KOPT-K1 (cell line): ENCODE data around the gene GNG7.
"Not testable (repeated sequence)": the region's sequence is repeated elsewhere in the genome, so short reads cannot be mapped to it uniquely, and the experiment has no call there.

ENCODE experiments used
- H3K27ac ChIP-seq: fragments of 200-600 bp; sonication (generic); 2 replicates; pipeline ENCODE4 v1.5.1; 2016; ENCODE audit warnings: antibody characterized with exemption, mild to moderate bottlenecking, low read depth, low read length; ENCODE audit not compliant: poor library complexity, severe bottlenecking
- H3K36me3 ChIP-seq: fragments of 200-600 bp; sonication (generic); 2 replicates; pipeline ENCODE4 v1.5.1; 2017; ENCODE audit warnings: antibody characterized with exemption, mild to moderate bottlenecking, low read length, moderate library complexity; ENCODE audit not compliant: insufficient read depth
- H3K9me3 ChIP-seq: fragments of 200-600 bp; sonication (generic); 2 replicates; pipeline ENCODE4 v1.5.1; 2017; ENCODE audit warnings: antibody characterized with exemption, low read length, mild to moderate bottlenecking; ENCODE audit not compliant: insufficient read depth, poor library complexity, severe bottlenecking

Gene GNG7

DNA sequence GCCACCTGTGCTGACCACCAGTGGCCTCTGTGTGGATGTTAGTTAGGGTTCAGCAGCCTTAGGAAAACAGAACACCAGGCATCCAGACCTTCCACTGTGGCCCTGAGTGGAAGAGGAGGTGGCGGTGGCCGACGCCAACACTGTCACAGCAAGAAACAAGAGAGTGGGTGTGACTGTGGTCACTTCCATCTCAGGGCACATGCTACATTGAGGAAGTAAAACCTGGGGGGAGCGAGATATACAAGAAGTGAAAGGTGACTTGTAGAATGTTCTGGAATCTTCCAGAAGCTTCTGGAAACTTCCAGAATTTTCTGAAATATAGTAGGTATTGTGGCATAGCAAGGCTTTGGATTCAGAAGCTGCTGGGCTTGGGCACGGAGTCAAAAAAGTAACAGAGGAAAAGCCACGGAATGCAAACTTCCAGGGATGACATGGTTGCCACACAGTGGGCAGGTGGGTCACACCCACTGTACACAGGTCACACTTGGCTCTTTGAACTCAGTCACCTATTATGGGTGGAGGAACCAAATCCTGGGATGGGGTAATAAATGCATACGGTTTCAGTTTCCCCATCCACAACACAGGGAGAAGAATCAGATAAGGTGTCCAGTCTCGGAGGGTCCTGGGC, 24.3 kb downstream of the GNG7 start:
- H3K9me3 ChIP-seq, result no peaks in the 10 kb centered on the region
- no peaks in the 10 kb centered on the region for H3K36me3 ChIP-seq
- H3K27ac ChIP-seq, result no peak overlapping the region

DNA sequence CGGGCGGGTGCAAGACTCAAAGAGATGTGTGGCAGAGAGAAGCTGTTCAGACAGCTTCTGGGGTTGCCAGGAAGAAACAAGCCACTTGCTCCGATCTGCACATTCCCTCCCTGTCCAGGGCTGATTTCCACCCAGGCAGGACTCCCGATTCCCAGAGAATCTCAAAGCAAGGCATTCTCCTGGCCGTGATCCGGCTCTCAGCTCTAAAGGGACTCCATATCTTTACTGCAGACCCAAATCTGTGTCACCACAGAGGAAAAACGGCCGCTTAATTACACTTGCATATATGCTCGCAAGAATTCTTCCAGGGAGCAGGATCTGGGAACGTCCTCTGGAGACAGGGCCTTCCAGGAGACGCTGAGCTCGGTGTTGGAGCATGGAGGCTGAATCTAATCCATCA, 25.7 kb downstream of the GNG7 start:
- H3K9me3 ChIP-seq, result no peaks in the 10 kb centered on the region
- no peak overlapping the region for H3K27ac ChIP-seq
- H3K36me3 ChIP-seq, result no peaks in the 10 kb centered on the region

DNA sequence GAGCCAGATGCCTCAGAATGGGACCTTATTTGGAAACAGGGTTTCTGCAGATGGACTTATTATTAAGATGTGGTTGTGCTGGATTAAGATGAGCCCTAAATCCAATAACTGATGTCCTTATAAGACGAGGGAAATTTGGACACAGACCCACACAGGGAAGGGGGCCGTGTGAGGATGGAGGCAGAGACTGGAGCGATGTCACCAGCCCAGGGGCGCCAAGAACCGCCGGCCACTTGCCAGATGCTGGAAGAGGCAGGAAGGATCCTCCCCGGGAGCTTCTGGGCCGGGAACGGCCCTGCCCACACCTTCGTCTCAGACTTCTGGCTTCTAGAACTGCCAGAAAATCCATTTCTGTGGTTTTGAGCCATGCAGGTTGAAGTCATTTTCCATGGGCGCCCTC, 26.6 kb downstream of the GNG7 start:
- no peaks in the 10 kb centered on the region for H3K9me3 ChIP-seq
- H3K36me3 ChIP-seq, result no peaks in the 10 kb centered on the region
- H3K27ac ChIP-seq, result no peak overlapping the region

DNA sequence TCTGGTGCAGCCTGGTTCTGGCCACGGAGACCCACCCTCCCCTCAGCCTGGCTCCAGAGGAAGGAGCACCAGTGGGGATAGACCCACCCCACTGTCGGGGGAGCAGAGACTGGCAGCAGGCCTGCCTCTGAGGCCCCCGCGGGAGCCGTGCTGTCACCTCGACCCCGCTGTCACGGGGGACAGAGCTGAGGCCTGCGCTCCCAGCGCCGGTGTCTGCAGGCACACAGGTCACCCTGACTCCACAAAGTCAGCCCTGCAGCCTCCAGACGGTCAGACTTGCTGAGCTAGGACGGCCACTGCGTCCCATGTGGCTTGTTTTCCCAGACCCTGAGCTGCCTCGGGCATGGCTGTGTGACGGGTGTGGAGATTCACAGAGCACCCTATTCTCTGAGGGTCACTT, 32.3 kb downstream of the GNG7 start:
- H3K36me3 ChIP-seq, result no peaks in the 10 kb centered on the region
- no peak overlapping the region for H3K27ac ChIP-seq
- H3K9me3 ChIP-seq, result no peaks in the 10 kb centered on the region

DNA sequence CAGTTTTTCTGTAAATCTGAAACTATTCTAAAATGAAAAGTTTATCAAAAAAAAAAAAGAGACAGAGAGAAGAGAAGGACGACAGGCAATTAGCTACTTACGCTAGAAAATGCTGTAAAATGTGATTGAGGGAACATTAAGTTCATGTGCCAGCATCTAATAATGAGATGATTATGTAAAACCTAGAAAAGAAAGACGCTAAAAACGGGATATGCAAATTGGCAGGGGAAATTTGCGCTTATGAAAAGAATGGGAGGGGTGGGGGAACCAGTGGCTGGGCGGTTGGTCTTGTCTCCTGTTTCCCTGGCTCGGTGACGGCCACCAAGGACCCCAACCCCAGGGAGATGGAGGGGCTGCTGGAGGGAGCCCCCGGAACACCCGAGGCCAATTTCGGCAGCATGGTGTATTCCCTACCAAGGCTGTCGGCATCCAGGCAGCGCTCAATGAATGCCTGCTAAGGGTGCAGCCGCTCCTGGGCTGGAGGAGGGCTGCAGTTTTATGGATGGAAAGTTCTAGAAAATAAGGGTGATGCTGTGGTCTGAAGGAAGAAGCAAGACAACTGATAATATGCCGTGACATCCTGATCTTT, 34.2 kb downstream of the GNG7 start:
- no peak overlapping the region for H3K27ac ChIP-seq
- no peaks in the 10 kb centered on the region for H3K9me3 ChIP-seq
- H3K36me3 ChIP-seq, result no peaks in the 10 kb centered on the region

DNA sequence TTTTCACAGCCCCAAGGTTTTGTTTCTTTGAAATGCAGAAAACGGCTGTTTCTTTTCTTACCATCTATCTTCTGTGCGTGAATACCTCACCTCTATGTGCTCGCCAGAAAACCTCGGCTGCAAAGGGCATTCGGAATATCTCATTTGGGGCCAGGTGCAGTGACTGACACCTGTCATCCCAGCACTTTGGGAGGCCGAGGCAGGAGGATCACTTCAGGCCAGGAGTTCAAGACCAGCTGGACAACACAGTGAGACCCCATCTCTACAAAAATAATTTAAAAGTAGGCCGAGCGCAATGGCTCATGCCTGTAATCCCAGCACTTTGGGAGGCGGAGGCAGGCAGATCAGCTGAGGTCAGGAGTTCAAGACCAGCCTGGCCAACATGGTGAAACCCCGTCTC, 35.1 kb downstream of the GNG7 start:
- H3K9me3 ChIP-seq, H3K27ac ChIP-seq, H3K36me3 ChIP-seq: not testable (repeated sequence)

DNA sequence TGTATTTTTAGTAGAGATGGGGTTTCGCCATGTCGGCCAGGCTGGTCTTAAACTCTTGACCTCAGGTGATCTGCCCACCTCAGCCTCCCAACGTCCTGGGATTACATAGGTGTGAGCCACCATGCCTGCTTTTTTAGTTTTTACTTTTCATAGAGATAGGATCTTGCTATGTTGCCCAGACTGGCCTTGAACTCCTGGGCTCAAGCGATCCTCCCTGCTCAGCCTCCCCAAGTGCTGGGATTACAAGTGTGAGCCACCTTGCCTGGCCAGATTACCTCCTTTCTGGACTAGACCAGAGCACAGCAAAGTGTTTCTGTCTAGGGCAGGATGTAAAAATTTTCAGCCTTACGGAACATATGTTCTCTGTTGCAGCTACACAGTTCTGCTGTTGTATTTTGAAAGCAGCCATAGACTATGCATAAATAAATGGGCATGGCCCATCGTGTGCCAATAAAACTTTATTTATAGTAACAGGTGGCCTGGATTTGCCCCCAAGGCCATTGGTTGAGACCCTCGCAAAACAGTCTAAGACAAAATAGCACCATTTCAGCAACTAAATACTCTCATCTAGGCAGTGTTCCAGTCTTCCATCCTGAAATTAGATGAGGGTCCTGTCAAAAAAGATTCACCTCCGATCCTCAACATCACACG, 36.0 kb downstream of the GNG7 start:
- Histone ChIP-seq H3K9me3 (peaks cover 4% of the 10 kb centered on the region), H3K27ac (no peak overlapping the region), H3K36me3 (no peaks in the 10 kb centered on the region)

DNA sequence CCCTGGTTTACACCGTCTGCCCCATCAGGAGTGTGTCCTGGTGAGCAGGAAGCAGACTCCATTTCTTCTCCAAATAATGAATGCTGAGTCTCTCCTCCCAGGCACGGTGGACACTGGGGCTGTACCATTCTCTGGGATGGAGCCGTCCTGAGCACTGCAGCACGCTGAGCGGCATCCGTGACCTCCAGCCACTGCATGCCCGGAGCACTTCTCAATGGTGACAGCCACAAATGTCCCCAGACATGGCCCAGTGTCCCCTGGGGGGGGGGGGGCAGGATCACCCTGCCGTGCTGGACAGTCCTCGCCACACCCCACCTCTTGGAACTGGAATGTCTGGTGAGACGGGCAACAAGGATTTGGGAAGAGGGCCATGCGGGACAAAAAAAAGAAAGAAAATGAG, 37.4 kb downstream of the GNG7 start:
- Histone ChIP-seq H3K27ac (no peak overlapping the region), H3K36me3 (no peaks in the 10 kb centered on the region)

DNA sequence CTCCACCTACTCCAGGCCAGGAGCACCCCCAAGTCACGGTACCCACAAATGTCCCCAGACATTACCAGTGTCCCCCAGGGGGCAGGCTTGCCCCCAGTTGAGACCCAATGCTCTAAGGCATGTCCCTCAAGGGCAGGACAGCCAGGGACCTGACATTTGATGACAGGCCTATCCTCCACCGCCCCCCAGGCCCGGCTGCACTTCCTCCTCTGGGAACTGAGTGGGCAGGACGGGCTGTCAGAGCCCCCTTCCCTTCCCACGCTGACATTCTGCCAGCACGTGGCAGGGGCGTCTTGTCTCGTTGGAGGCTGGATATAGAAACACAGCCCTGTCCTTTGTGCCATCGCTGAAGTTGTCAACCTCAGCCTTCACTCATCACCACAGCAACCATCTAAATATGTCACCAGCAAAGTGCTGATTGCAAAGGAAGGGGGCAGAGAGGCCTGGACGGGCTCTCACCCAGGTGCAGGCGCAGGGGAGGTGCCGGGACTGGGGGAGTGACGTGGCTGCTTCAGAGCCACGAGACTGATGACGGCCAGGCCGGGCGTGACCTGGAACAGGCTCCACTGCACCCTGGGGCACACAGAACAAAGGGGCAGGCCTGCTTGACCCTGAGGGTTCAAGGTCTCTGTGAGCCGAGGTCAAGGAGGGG, 38.4 kb downstream of the GNG7 start:
- H3K9me3 ChIP-seq, result peaks cover 6% of the 10 kb centered on the region
- no peak overlapping the region for H3K27ac ChIP-seq
- no peaks in the 10 kb centered on the region for H3K36me3 ChIP-seq

More for the DNA sequence above, 37.4 kb downstream of the GNG7 start:
- peaks cover 6% of the 10 kb centered on the region for H3K9me3 ChIP-seq

DNA sequence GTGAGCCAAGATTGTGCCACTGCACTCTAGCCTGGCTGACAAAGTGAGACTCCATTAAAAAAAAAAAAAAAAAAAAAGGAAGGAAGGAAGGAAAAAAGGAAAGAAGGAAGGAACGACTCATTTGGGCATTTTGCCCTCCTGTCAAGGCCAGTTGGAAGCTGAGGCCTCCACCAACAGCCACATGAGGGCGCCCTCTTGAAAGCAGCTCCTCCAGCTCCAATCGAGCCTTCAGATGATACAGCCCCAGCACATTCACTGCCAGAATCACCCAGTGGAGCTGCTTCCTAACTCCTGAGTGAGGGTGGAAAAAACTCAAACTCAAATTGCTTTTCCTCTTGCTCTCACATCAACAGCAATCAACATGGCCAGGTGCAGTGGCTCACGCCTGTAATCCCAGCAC, 40.9 kb downstream of the GNG7 start:
- Histone ChIP-seq H3K27ac (no peak overlapping the region), H3K9me3 (peaks cover 6% of the 10 kb centered on the region), H3K36me3 (no peaks in the 10 kb centered on the region)

DNA sequence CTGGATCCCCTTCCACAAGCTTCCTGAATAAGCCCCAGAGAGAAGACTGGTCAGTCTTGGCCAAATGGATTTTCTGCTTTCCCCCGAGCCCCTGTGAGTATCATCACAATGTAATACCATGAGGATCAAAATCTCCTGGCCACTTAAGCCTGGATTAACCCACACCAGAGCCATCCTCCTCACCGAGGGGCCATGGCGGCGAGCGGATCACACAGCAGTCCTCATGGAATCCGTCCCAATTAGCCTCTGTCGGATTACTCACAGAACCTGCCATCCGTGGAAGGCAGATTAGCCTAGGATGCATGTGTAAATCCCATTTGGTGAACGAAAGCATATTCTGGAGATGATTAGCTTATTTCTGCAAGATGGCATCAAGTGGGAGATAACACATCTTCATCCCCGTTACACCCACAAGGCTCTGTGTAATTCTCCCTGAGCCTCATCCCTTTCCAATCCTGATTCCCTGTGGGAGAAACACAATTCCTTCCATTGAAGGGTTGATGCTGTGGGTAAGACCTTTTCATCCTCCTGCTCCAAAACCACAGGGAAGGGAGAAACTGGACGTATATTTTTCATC, 42.5 kb downstream of the GNG7 start:
- Histone ChIP-seq H3K9me3 (peaks cover 6% of the 10 kb centered on the region), H3K36me3 (no peaks in the 10 kb centered on the region), H3K27ac (no peak overlapping the region)

DNA sequence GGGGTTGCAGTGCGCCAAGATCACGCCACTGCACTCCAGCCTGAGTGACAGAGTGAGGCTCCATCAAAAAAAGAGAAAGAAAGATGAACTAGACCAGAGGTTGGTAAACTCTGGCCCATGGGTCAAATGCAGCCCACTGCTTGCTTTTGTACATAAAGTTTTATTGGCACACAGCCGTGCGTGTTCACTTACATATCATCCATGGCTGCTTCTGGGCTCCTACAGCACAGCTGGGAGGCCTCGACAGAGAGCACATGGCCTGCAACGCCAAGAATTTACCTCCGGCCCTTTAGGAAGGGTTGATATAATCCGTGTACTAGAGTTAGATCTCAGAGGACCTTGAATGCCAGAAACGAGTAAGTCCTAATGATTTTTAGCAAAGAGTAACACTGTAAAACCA, 46.0 kb downstream of the GNG7 start:
- H3K9me3 ChIP-seq, result peaks cover 2% of the 10 kb centered on the region
- no peak overlapping the region for H3K27ac ChIP-seq
- no peaks in the 10 kb centered on the region for H3K36me3 ChIP-seq

DNA sequence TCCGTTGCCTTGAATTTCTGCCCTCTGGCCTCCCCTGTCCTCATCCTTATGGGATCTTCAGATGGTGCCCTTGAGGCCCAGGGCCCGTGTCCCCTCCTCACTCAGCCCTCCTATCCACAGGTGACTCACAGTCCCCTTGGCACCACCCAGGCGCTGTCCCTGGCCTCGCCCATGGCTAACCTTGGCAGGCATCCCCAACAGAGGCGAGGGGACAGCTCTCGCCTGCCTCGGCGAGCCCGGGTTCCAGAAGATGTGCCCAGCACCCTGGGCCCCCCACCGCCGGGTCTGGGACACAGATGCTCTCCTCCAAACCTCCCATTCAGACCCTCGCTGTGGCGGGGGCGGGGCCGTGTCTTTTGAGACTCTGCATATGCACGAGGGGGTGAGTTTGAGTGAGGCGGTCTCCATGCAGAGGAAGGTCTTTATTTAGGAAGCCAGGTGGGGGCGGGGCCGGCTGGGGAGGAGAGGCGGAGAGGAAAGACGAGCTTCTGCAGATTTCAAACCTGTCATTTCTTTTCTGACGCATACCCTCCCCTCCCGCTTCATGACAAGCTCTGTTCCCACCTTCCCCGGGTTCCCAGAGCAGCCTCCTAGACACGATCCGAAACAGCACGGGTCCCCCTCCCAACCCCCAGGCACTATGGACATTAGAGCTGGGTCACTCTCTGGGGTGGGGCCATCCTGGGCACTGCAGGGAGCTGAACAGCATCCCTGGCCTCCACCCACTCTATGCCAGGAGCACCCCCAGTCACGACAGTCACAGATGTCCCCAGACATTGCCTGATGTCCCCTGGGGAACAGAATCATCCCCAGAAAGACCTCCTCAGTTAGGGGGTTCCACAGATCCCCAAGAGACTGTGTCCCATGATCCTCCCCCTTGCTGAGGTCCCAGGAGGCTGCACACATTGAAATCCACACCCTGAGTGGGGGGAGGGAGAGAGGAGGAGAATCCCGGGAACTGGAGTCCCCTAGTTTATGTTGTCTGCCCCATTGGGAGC, 48.5 kb downstream of the GNG7 start:
- no peaks in the 10 kb centered on the region for H3K9me3 ChIP-seq
- no peak overlapping the region for H3K27ac ChIP-seq
- no peaks in the 10 kb centered on the region for H3K36me3 ChIP-seq

DNA sequence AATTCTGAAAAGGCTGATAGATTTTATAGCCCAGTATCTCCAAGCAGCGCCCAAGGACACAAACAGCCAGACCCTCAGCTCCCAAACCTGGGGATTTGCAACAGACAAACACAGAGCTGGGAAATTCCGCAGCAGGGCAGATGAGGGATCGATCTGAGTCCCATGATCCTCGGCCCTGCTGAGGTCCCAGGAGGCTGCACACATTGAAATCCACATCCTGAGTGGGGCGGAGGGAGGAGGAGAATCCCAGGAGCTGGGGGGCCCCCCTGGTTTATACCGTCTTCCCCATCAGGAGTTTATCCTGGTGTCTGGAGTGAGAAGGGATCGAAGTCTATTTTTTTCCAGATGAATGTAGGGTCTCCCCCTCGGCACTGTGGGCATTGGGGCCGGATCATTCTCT, 49.3 kb downstream of the GNG7 start:
- H3K27ac ChIP-seq, result no peak overlapping the region
- H3K36me3 ChIP-seq, result no peaks in the 10 kb centered on the region
- no peaks in the 10 kb centered on the region for H3K9me3 ChIP-seq
